GM19240 (cell line): Measurements from ENCODE around the gene SNX9.
"Not testable (repeated sequence)": the region's sequence is repeated elsewhere in the genome, so short reads cannot be mapped to it uniquely, and the experiment has no call there.

ENCODE experiments used
- DNase-seq: peaks from one replicate; pipeline ENCODE4 v3.0.0; 2011; ENCODE audit warnings: low spot score; ENCODE audit not compliant: insufficient read length

The SNX9 gene

DNA sequence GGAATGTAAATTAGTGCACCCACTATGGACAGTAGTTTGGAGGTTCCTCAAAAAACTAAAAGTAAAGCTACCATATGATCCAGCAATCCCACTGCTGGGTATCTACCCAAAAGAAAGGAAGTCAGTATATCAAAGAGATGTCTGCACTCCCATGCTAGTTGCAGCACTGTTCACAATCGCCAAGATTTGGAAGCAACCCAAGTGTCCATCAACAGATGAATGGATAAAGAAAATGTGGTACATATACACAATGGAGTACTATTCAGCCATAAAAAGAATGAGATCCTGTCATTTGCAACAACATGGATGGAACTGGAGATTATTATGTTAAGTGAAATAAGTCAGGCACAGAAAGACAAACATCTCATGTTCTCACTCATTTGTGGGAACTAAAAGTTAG, 127.9 kb downstream of the SNX9 start:
- not testable (repeated sequence) for DNase-seq

DNA sequence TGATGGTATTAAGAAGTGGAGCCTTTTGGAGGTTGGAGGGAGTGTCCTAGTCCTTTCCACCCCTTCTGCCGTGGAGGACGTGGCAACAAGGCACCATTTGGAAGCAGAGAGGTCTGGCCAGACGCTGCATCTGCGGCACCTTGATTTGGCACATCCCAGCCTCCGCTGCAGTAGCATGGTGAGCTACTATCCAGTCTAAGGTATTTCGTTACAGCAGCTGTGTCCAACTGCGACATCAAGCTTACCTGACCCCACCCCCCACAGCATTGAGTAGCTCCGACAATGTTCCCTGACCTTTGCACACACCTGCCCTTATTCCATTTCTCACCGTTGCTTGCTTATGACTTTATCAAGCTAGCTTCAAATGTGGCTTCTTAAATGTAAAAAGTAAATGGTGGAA, 128.8 kb downstream of the SNX9 start:
- no peak for DNase-seq

DNA sequence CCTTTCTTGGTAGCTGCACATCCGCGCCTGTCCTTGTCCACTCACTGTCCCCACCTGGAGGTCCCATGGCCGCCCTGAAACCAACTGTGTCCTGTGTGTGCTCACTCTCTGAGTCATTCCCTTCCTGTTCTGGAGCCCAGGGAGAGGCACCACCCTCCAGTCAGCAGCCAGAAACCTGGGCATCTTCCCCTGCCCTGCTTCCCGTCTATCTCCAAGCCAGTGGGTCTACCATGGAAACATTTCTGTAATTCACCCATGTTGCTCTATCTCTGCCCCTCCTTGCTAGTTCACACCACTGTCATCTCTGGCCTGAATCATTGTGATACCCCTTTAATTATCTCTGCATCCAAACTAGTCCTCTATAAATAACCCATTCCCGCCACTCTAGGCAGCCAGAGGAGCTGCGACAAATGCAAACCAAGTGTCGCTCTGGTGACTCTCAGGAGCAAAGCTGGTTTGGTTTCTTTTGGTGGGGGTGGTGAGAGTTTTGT, 129.9 kb downstream of the SNX9 start:
- DNase-seq = no peak

DNA sequence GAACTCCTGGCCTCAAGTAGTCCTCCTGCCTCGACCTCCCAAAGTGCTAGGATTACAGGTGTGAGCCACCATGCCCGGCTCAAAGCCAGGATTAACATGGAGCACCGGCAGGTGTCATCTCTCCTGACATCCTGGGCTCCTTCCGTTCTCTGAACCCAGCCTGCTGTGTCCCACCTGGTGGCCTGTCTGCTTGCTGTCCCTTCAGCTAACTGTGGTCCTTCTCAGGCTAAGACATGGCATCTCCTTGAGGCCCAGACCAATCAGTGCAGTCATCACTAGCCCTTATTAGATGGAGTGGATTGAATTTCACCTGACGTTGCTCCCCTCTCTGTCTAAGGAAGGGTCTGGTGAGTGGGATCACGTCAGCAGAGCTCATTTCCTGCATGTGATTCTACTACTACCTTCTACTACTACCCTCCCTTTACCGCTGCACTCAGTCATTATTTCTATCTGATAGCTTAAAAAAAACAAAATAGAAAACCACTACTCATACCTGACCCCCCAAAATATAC, 130.6 kb downstream of the SNX9 start:
- DNase-seq = no peak

DNA sequence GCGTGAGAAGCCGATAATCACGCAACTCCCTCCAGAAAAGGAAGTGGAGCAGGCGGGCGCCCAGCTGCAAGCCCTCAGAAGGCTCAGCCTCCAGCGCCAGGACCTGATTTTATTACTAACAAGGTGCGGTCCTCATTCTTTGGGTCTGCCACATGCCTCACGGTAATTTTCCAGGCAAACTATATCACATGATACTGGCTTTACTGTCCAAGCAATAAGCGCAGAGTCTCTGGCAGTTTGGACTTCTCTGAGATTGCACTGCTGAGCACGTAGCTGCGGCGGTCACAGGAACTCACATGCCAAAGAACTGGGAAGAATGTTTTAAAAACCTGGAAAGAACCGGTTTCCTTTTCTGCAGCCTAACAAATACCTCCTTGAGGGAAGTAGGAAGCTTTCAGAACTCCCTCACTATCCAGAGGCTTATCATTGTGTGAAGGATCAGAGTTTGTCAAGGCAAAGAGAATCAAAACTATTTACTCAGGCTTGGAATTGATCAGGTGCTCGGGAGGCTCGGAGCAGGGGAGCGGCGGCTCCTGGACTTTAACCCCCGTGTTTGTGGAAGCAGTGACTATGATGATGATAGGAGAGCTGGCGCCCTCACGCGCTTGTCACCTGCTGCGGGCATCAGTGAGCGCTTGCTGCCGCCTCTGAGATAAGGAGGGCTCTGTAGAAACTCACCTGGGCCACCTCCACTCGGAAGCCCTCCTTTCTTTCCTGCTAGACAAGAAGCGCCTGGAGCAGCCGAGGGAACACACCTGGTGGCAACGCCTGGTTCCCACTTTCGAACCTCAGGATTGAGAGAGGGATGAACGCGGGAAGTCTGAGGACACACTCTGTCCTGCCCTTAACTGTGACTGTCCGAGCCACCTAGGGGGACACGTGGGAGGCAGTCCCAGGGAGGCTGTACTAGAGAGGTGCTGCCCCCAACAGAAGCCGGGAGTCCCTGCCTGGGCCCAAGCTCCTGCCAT, 131.4 kb downstream of the SNX9 start:
- DNase-seq = no peak

DNA sequence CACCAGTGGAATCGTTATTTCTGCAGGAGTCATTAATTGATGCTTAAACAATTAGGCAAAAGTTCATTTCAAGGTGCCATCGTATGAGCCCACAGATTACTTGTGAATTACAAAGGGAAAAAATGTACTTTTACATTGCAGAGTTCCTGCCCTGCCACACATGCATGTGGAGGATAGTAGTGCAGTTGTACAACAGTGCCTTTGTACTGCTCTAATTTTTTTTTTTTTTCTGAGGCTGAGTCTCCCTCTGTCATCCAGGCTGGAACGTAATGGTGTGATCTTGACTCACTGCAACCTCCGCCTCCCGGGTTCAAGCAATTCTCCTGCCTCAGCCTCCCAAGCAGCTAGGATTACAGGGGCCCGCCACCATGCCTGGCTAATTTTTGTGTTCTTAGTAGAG, 132.6 kb downstream of the SNX9 start:
- no peak for DNase-seq

DNA sequence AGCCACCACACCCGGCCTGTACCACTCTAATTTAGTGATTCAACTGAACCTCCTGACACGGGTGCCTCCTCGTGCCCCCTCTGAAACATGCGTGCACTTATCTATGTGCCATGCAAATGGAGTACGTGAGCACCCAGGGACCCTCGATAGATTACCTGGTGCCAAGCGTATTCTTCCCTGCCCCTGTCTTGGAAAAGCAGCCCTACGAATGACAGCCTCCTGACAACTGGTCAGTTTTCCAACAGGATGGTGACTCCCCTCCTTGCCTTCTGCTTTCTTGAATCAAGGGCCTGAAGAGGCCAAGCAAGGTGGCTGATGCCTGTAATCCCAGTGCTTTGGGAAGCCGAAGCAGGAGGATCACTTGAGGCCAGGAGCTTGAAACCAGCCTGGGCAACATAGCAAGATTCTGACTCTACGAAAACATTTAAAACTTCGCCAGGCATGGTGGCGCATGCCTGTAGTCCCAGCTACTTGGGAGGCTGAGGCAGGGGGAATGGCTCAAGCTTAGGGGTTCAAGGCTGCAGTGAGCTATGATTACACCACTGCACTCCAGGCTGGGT, 133.2 kb downstream of the SNX9 start:
- DNase-seq = no peak

DNA sequence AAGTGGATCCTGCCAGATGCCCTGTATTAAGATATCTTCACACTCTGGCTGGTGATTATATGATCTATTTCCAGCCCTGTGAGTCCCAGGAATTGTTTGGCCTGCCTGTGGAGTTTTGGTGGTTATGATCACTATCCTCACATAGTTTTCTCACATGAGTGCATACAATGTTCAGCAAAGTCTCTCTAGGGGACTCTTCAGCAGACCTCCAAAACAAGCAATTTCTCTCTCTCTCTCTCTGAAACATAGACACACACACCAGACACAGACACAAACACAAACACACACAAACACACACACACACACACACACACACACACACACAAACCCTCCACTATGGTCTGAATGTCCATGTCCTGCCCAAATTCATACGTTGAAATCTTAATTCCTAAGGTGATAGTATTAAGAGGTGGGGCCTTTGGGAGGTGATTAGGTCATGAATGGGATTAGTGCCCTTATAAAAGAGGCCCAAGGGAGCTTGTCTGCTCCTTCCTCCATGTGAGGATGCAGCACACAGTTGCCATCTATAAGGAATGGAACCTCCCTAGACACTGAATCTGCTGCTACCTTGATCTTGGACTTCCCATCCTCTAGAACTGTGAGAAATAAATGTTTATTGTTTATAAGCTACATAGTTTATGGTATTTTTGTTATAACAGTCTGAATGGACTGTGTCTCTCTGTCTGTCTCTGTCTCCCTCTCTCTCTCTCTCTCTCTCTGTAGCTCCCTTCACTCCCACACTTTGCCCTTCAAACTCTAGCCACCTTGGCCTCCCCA, 136.6 kb downstream of the SNX9 start:
- no peak for DNase-seq

DNA sequence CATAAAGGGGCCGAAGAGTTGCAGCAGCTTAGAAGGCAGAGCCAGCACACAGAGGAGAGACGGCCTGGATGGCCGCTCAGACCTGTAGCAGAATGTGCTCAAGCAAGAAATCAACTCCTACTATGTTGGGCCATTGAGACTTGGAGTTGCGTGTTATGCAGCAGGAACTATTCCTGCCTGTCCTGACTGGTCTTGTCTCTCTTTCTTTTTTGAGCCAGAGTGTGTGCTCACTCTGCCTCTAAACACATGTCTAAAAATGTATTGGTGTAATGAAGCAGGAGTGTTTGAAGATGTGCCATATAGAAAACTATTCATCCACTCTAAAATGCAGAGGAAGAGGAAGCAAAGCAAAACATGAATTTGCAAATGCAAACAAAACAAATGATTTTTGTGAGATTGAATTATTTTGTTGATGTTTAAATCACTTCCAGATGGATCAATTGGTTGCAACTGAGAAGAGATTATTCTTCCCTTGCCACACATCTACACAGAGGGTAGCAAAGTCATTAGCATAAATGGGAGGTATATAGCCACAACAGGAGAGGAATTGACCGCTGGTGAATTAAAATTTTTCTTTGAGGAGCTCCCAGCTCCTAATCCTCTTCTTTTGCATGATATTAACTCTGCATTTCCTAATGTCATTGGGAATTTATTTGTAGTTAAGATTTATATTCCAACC, 138.2 kb downstream of the SNX9 start:
- DNase-seq = no peak

DNA sequence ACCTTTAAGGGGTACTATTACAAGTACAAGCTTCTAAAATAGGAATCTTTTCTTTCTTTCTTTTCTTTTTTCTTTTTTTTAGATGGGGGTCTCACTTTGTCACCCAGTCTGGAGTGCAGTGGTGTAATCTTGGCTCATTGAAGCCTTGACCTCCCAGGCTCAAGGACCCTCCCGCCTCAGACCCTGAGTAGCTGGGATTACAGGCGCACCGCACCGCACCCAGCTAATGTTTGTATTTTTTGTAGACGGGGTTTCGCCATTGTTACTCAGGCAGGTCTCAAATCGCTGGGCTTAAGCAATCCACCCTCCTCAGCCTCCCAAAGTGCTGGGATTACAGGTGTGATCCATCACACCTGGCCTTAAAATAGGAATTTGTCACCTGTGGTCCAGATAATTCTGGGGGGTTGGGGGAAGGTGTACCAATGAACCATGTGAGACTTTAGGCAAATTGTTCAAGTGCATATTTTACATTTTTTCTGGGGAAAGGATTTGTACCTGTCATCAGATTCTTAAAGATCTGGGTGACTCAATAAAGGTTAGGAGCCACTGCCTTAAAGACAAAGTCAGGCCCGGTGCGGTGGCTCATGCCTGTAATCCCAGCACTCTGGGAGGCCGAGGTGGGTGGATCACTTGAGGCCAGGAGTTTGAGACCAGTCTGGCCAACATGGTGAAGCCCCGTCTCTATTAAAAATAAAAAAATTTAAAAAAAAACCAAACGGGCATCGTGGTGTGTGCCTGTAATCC, 139.0 kb downstream of the SNX9 start:
- no peak for DNase-seq

DNA sequence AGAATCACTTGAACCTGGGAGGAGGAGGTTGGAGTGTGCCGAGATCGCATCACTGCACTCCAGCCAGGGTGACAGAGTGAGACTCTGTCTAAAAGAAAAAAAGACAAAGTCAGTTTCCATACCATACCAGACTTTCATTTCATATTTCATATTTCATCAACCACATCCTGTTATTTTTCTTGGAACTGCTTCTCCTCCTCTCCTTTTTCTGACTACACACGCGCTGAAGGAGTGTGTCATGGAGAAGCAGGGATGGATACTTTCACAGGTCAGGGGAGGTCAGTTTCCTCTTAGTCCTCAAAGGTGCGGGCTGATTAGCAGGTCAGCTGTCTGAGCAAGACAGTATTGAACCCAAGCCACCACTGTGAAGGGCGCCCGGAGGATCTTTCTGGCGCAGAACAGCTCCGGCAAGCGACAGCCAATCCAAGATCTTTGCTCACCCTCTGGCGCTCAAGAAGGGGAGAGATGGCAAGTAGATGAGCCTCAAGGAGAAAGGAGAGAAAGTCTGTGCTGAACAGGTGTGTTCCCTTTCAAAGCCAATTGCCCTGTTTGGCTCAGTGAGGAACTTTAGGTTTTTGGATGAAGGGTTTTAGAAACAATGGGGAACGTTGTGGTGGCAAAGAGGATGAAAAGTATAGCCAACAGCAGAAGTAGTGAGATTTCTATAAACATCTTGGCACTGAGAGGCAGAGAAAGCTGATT, 139.7 kb downstream of the SNX9 start:
- no peak for DNase-seq

DNA sequence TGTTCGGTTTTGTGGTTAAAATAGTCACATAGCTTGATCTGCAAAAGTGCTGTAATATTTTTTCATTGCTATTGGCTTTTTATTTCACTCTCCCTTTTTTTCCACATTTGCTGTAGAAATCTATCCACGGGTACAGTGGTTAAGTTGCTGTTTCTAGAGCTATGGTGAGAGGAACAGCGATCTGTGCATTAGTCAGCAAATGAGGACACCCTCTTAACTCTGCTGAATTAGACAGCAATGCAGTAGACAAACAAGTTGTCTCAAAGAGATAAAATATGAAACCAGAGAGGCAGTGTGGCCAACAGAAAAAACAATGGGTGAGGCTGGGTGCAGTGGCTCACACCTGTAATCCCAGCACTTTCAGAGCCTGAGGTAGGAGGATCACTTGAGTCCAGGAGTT, 141.1 kb downstream of the SNX9 start:
- no peak for DNase-seq

DNA sequence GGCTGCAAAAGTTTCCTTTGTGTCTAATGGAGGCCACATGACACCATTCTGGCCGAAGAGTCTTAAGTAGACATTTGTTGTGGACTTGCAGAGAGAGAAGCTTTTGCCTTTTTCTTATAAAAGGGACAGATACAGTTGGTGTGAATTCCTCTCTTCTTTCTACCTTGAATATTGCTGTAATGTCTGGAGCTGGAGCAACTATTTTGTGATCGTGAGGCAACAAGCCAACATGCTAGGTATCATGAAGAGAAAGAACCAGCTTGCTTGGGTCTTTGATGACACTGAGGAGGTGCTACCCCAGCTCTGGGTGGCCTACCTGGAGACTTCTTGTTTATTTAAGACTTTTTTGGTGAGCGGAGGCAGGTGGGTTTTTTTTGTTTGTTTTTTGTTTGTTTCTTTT, 142.3 kb downstream of the SNX9 start:
- no peak for DNase-seq

DNA sequence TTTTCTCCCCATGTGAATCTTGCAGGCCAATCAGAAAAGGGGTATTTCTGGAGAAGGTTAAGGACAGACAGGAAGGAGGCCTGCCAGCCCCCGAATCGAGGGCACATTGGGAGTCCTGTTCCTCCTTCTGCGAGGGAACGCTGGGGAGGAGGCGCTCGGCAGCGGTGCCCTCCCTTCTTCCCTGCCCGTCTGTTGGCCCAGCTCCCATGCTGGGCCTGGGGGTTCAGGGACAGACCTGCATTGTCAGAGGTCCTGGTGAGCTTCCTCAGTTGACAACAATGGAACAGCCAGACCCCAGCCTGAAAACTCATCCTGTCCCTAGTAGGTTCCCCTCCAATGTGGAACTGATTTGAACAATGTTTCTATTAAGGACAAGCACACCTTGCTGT, 143.5 kb downstream of the SNX9 start:
- DNase-seq = no peak

DNA sequence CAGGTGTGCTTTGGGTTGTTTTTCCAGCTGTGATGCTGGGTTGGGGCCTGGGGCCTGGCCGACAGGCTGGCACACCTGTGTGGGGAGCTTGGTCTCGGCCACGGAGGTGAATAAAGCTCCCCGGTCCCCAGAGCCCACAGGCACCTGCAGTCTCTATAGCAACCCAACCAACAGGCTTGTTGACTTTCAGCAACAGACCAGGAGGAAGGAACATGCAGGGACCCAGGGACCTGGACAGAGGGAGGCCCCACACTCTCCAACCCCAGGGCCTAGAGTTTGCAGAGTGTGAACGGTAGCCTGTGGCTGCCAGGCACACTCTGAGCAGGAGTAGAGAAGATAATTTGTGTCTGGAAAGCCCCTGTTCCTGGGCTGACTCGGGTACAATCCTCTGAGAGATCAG, 144.0 kb downstream of the SNX9 start:
- no peak for DNase-seq

DNA sequence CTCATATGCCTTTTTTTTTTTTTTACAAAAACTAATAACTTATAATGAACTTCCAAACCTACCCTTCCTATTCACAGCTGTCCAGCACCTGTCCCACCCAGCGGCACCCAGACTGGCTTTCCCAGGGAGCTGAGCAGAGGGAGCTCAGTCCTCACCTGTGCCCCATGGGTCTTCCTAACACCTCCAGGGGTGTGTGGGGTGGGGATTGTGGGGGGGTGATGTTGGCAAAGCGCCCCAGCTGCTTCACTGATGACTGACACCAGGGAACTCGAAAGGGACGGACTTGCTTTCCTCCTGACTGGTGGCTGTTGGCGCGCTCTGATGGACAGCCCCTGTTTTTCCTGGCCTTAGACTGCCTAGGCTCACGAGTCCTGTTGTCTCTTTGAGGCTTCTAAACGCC, 144.4 kb downstream of the SNX9 start:
- DNase-seq = no peak

DNA sequence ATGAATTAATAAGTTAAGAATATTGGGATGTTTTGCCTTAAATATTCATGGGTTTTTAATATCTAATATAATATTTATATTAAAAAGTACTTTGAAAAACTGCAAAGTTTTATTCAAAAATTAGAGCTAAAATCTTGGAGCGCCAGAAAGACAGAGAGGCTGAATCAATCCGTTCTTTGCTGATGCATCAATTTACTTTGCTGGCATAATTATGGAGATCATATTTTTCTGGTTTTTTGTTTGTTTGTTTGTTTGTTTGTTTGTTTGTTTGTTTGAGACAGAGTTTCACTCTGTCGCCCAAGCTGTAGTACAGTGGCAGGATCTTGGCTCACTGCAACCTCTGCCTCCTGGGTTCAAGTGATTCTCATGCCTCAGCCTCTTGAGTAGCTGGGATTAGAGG, 149.1 kb downstream of the SNX9 start:
- not testable (repeated sequence) for DNase-seq

DNA sequence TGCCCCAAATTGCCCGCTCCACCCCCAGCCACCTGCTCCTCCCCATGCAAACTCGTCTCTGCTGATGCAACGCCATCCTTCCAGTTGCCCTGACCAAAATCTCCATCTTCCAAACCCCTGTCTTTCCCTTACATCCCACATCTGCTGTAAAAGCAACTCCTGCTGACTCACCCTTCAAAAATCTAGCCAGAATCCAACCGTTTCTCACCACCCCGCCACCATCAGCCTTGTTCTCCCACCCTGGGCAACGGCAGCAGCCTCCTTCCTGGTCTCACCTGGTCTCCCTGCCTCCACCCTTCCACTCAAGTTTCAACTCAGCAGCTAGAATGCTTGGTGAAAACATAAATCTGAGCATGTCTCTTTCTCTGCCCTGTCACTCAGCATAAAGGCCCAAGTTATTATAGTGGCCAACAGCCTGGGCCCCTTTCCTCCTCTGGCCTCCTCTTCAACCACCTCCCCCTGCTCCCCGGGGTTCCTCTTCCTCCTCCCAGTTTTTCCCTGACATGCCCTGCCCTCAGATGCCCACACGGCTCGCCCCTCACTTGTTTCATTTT, 151.4 kb downstream of the SNX9 start:
- DNase-seq = no peak

DNA sequence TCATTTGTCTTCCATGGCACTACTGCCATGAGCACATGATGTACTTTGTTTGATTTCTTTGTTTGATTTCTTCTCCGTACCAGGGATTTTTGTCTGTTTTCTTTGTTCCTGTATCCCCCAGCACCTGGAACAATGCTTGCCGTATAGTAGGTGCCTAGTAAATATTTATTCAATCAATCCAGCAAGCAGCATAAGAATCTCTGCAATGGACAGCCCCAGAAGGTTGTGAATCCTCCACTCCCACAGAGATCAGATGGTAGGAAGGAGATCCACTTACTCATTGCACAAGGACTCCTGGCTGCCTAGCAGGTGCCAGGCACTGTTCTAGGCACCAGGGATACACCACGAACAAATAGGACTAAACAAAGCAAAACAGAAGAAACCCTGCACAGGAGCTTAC, 151.9 kb downstream of the SNX9 start:
- no peak for DNase-seq

DNA sequence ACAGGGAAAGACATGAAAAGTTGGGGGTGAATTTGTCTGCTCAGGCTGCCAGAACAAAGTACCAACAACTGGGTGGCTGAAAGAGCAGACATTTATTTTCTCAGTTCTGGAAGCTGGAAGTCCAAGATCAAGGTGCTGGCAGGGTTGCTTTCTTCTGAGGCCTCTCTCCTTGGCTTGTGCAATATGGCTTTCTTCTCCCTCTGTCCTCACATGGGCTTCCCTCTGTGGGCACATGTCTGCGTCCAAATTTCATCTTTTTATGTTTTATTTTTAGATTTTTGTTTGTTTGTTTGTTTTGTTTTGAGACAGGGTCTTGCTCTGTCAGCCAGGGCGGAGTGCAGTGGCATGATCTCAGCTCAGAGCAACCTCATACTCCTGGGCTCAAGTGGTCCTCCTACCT, 152.4 kb downstream of the SNX9 start:
- DNase-seq = no peak
